Measurements from ENCODE around the gene OPHN1.

The OPHN1 gene

GRCh38 chrX:68060506-68061205, 372.6 kb downstream of the OPHN1 start:
- H2AFZ ChIP-seq (ENCODE audit: low read length), result no peak overlapping the region
- TF ChIP-seq EZH2 (optimal IDR thresholded peaks at IDR 0.05; ENCODE audit: low read depth, low read length), result no peak
- TF ChIP-seq CTCF (IDR thresholded peaks at IDR 0.05; ENCODE audit: low read length), result no peak
- no peak for TF ChIP-seq EZH2phosphoT487 (IDR thresholded peaks at IDR 0.05; ENCODE audit: low read length)
- no peak overlapping the region for H3K4me3 ChIP-seq (ENCODE audit: low read length)
- no peaks in the 10 kb centered on the region for H4K20me1 ChIP-seq (ENCODE audit: insufficient read depth, low read length)
- no peaks in the 10 kb centered on the region for H3K4me1 ChIP-seq (ENCODE audit: low read length)
- no peaks in the 10 kb centered on the region for H3K27me3 ChIP-seq (replicated peaks; ENCODE audit: insufficient read depth, low read length)
- no peaks in the 10 kb centered on the region for H3K36me3 ChIP-seq (replicated peaks; ENCODE audit: insufficient read depth, low read length)
- no peak overlapping the region for H3K9ac ChIP-seq (ENCODE audit: low read length)
- no peaks in the 10 kb centered on the region for H3K79me2 ChIP-seq (ENCODE audit: low read length)
- H3K4me2 ChIP-seq (ENCODE audit: low read depth, low read length), result no peak overlapping the region
- H3K9me3 ChIP-seq (replicated peaks; ENCODE audit: insufficient read depth, low read length), result no peaks in the 10 kb centered on the region
- no peak overlapping the region for H3K27ac ChIP-seq (ENCODE audit: low read length)
- H3K9me2 ChIP-seq (replicated peaks; ENCODE audit: insufficient read depth, low read length), result no peaks in the 10 kb centered on the region
- no peak for DNase-seq
- no peaks in the 10 kb centered on the region for H3F3A ChIP-seq (ENCODE audit: insufficient read depth, low read length)

GRCh38 chrX:68059469-68059868, 373.8 kb downstream of the OPHN1 start:
- Histone ChIP-seq H3K36me3 (replicated peaks; ENCODE audit: insufficient read depth, low read length) (no peaks in the 10 kb centered on the region), H3K79me2 (ENCODE audit: low read length) (no peaks in the 10 kb centered on the region), H3K4me3 (ENCODE audit: low read length) (no peak overlapping the region), H3K4me2 (ENCODE audit: low read depth, low read length) (no peak overlapping the region), H3K27ac (ENCODE audit: low read length) (no peak overlapping the region), H2AFZ (ENCODE audit: low read length) (no peak overlapping the region), H3F3A (ENCODE audit: insufficient read depth, low read length) (no peaks in the 10 kb centered on the region), H3K4me1 (ENCODE audit: low read length) (no peaks in the 10 kb centered on the region), H3K27me3 (replicated peaks; ENCODE audit: insufficient read depth, low read length) (no peaks in the 10 kb centered on the region), H4K20me1 (ENCODE audit: insufficient read depth, low read length) (no peaks in the 10 kb centered on the region), H3K9me3 (replicated peaks; ENCODE audit: insufficient read depth, low read length) (no peaks in the 10 kb centered on the region), H3K9ac (ENCODE audit: low read length) (no peak overlapping the region), H3K9me2 (replicated peaks; ENCODE audit: insufficient read depth, low read length) (no peaks in the 10 kb centered on the region)
- TF ChIP-seq EZH2phosphoT487 (IDR thresholded peaks at IDR 0.05; ENCODE audit: low read length) (no peak), EZH2 (optimal IDR thresholded peaks at IDR 0.05; ENCODE audit: low read depth, low read length) (no peak), CTCF (IDR thresholded peaks at IDR 0.05; ENCODE audit: low read length) (no peak)
- no peak for DNase-seq

GRCh38 chrX:68049466-68049865, 383.8 kb downstream of the OPHN1 start:
- H3K4me3 ChIP-seq (ENCODE audit: low read length), result no peak overlapping the region
- H3K4me1 ChIP-seq (ENCODE audit: low read length), result peaks cover 27% of the 10 kb centered on the region
- peaks cover 11% of the 10 kb centered on the region for H3F3A ChIP-seq (ENCODE audit: insufficient read depth, low read length)
- H4K20me1 ChIP-seq (ENCODE audit: insufficient read depth, low read length), result no peaks in the 10 kb centered on the region
- H3K9me2 ChIP-seq (replicated peaks; ENCODE audit: insufficient read depth, low read length), result no peaks in the 10 kb centered on the region
- no peaks in the 10 kb centered on the region for H3K79me2 ChIP-seq (ENCODE audit: low read length)
- H3K27me3 ChIP-seq (replicated peaks; ENCODE audit: insufficient read depth, low read length), result no peaks in the 10 kb centered on the region
- H2AFZ ChIP-seq (ENCODE audit: low read length), result no peak overlapping the region
- TF ChIP-seq EZH2 (optimal IDR thresholded peaks at IDR 0.05; ENCODE audit: low read depth, low read length), result no peak
- no peak for TF ChIP-seq EZH2phosphoT487 (IDR thresholded peaks at IDR 0.05; ENCODE audit: low read length)
- TF ChIP-seq CTCF (IDR thresholded peaks at IDR 0.05; ENCODE audit: low read length), result no peak
- no peak overlapping the region for H3K4me2 ChIP-seq (ENCODE audit: low read depth, low read length)
- no peak overlapping the region for H3K9ac ChIP-seq (ENCODE audit: low read length)
- H3K36me3 ChIP-seq (replicated peaks; ENCODE audit: insufficient read depth, low read length), result no peaks in the 10 kb centered on the region
- H3K9me3 ChIP-seq (replicated peaks; ENCODE audit: insufficient read depth, low read length), result no peaks in the 10 kb centered on the region
- DNase-seq, result no peak
- no peak overlapping the region for H3K27ac ChIP-seq (ENCODE audit: low read length)

All from MM.1S (cell line).